ENCODE data around the gene NSD1. TPM values are rescaled to one million over a fixed set of nuclear protein-coding genes. Genes with fewer than 3 reads are reported as not detected.

The NSD1 gene
- total and polyA plus RNA-seq, 2 of the 8 experiments (the other 6 are each of a cell fraction or from before 2014, with no cell fraction given), result 22.8 to 168 TPM

DNA sequence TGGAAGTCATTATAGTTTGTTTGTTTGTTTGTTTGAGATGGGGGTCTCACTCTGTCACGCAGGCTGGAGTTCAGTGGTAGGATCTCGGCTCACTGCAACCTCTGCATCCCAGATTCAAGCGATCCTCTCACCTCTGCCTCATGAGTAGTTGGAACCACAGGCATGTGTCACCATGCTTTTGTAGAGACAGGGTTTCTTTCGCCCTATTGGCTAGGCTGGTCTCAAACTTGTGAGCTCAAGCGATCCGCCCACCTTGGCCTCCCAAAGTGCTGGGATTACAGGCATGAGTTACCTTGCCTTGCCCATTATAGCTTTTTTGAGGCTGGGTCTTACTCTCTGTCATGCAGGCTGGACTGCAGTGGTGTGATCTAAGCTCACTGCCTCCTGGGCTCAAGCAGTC lies 28.8 kb downstream of the NSD1 start:
- no peak overlapping the region for H4K91ac ChIP-seq (replicated peaks; ENCODE audit: insufficient read length, low read length)
- no peak overlapping the region for H2BK12ac ChIP-seq (ENCODE audit: low read depth, low read length)
- WGBS, 2 experiments (ENCODE audit: extremely low coverage in 1 of 2, insufficient coverage in 1 of 2, insufficient read length in 1 of 2, insufficient replicate concordance in 2 of 2, low coverage in 1 of 2, low lambda C conversion rate in 2 of 2, missing lambda C conversion rate in 1 of 2), result 97% methylated on average over 6 of the region's 6 CpGs; no CpG with 5 or more reads in 1 of the 2 experiments
- H3K9me3 ChIP-seq (ENCODE audit: insufficient read depth in 2 of 2, low read depth in 1 of 2, low read length in 1 of 2), result no peaks in the 10 kb centered on the region
- H3K23me2 ChIP-seq (ENCODE audit: low read depth, low read length), result no peaks in the 10 kb centered on the region
- CTCF ChIA-PET (ENCODE audit: partially characterized antibody), result interaction anchor here (0.7 to 2.2 kb wide), 3 partner anchors 23 to 48 kb away, joined by 3 to 8 read pairs (median 3); no protein-coding TSS in a partner anchor
- peaks cover 0 to 16% (median under 1%) of the 10 kb centered on the region in 4 experiments; a peak in 3 of 8 replicates for H3K36me3 ChIP-seq (ENCODE audit: control insufficient read depth in 2 of 4, insufficient read depth in 4 of 4, low read length in 3 of 4)
- no peak overlapping the region for H3K4ac ChIP-seq (replicated peaks; ENCODE audit: insufficient read length, low read depth, low read length)
- no peak overlapping the region for H2AK5ac ChIP-seq (ENCODE audit: low read depth, low read length)
- no peaks in the 10 kb centered on the region for H3K4me1 ChIP-seq (replicated peaks in 1 of 4; ENCODE audit: control insufficient read depth in 3 of 4, insufficient read depth in 4 of 4, low read length in 3 of 4)
- H3K9ac ChIP-seq (replicated peaks in 1 of 4; ENCODE audit: extremely low read depth in 1 of 4, low read depth in 3 of 4, low read length in 3 of 4), result no peak overlapping the region
- H4K5ac ChIP-seq (ENCODE audit: insufficient read length, low read depth, low read length), result no peak overlapping the region
- H2BK20ac ChIP-seq (ENCODE audit: low read length), result no peak overlapping the region
- no peak overlapping the region for H3K4me2 ChIP-seq (ENCODE audit: insufficient read depth in 1 of 2, low read depth in 2 of 2, low read length in 2 of 2)
- H4K20me1 ChIP-seq (replicated peaks in 1 of 2; ENCODE audit: control insufficient read depth in 1 of 2, insufficient read depth in 2 of 2, low read length in 2 of 2), result peaks cover 4 to 15% of the 10 kb centered on the region in 2 experiments
- DNase-seq (ENCODE audit: low read depth in 1 of 2, low spot score in 2 of 2), result no peak
- no peak overlapping the region for H3K14ac ChIP-seq (ENCODE audit: insufficient read length)
- peaks cover 6% of the 10 kb centered on the region; the same call in 1 of the 2 replicates for H3K79me1 ChIP-seq (ENCODE audit: low read depth, low read length)
- no peak overlapping the region; the same call in 1 of the 2 replicates for H3K18ac ChIP-seq (ENCODE audit: extremely low read depth, low read length)
- H3K27me3 ChIP-seq (replicated peaks in 1 of 4; ENCODE audit: control insufficient read depth in 3 of 4, extremely low read depth in 1 of 4, insufficient read depth in 3 of 4, low read length in 3 of 4), result no peaks in the 10 kb centered on the region
- no peak overlapping the region for H2BK120ac ChIP-seq (replicated peaks; ENCODE audit: low read depth, low read length)
- POLR2A ChIA-PET (ENCODE audit: partially characterized antibody), result interaction anchor here (0.9 to 4.0 kb wide), 9 partner anchors 10 to 108 kb away, joined by 3 to 21 read pairs (median 3); partner anchors contain the start of gene NSD1
- FAIRE-seq, result no peak
- no peak overlapping the region; the same call in 1 of the 2 replicates for H4K8ac ChIP-seq (ENCODE audit: extremely low read depth, insufficient read depth, low read length)
- H2BK5ac ChIP-seq (ENCODE audit: low read depth, low read length), result no peak overlapping the region
- H3K56ac ChIP-seq (replicated peaks; ENCODE audit: insufficient read length, low read depth, low read length), result no peak overlapping the region
- H2AFZ ChIP-seq (ENCODE audit: low read length), result no peak overlapping the region
- no peak overlapping the region for H3K23ac ChIP-seq (ENCODE audit: insufficient read length)
- H2BK15ac ChIP-seq (ENCODE audit: low read length), result no peak overlapping the region
- no peak overlapping the region for H3K4me3 ChIP-seq (ENCODE audit: extremely low read depth in 1 of 4, insufficient read depth in 2 of 4, low read depth in 3 of 4, low read length in 4 of 4)
- no peak overlapping the region for H3K27ac ChIP-seq (ENCODE audit: low read depth, low read length)
- H3K79me2 ChIP-seq (ENCODE audit: control insufficient read depth in 1 of 2, insufficient read depth in 2 of 2, low read length in 2 of 2), result peaks cover 17 to 94% of the 10 kb centered on the region in 2 experiments
- no peak for TF ChIP-seq CBX5 (IDR thresholded peaks at IDR 0.05; ENCODE audit: low read depth, low read length)
- TF ChIP-seq, protein P1, sequence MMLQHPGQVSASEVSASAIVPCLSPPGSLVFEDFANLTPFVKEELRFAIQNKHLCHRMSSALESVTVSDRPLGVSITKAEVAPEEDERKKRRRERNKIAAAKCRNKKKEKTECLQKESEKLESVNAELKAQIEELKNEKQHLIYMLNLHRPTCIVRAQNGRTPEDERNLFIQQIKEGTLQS (IDR thresholded peaks at IDR 0.05; ENCODE audit: insufficient read depth, low read depth, low read length), result no peak
- TF ChIP-seq KDM5A (IDR thresholded peaks at IDR 0.05; ENCODE audit: low read length), result no peak
- TF ChIP-seq TEAD4 (IDR thresholded peaks at IDR 0.05; ENCODE audit: low read depth, low read length), result no peak
- TF ChIP-seq FOSL1 (IDR thresholded peaks at IDR 0.05; ENCODE audit: insufficient read depth, low read depth, low read length), result no peak
- no peak for TF ChIP-seq PHF8 (conservative IDR thresholded peaks at IDR 0.05; ENCODE audit: low read depth, low read length)
- TF ChIP-seq SUZ12 (IDR thresholded peaks at IDR 0.05; ENCODE audit: low read length), result no peak
- no peak for TF ChIP-seq NANOG (IDR thresholded peaks at IDR 0.05; ENCODE audit: insufficient read depth, low read depth, low read length, poor library complexity, severe bottlenecking)
- TF ChIP-seq SIN3A (conservative IDR thresholded peaks at IDR 0.05 in 1 of 2, IDR thresholded peaks at IDR 0.05 in 1 of 2; ENCODE audit: low read depth in 1 of 2, low read length in 2 of 2), result no peak
- TF ChIP-seq, protein P2, sequence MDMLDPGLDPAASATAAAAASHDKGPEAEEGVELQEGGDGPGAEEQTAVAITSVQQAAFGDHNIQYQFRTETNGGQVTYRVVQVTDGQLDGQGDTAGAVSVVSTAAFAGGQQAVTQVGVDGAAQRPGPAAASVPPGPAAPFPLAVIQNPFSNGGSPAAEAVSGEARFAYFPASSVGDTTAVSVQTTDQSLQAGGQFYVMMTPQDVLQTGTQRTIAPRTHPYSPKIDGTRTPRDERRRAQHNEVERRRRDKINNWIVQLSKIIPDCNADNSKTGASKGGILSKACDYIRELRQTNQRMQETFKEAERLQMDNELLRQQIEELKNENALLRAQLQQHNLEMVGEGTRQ (IDR thresholded peaks at IDR 0.05; ENCODE audit: low read length), result no peak
- TF ChIP-seq TAF7 (optimal IDR thresholded peaks at IDR 0.05; ENCODE audit: borderline replicate concordance, low read depth, low read length), result no peak
- TF ChIP-seq SP4 (IDR thresholded peaks at IDR 0.05; ENCODE audit: low read length), result no peak
